GM18873 (cell line): ENCODE measurements around the gene LAMA3.

ENCODE experiments used
- ATAC-seq: cut with Tn5 transposase; IDR thresholded peaks from one replicate; pipeline ENCODE4 v1.9.1; 2021; ENCODE audit warnings: mild to moderate bottlenecking, moderate library complexity, moderate number of reproducible peaks; ENCODE audit not compliant: unreplicated experiment, low FRiP score

Gene LAMA3

GRCh38 chr18:23868136-23868785 lies 179.0 kb downstream of the LAMA3 start:
- ATAC-seq, result no peak

GRCh38 chr18:23870676-23871380 lies 181.6 kb downstream of the LAMA3 start:
- no peak for ATAC-seq

DNA sequence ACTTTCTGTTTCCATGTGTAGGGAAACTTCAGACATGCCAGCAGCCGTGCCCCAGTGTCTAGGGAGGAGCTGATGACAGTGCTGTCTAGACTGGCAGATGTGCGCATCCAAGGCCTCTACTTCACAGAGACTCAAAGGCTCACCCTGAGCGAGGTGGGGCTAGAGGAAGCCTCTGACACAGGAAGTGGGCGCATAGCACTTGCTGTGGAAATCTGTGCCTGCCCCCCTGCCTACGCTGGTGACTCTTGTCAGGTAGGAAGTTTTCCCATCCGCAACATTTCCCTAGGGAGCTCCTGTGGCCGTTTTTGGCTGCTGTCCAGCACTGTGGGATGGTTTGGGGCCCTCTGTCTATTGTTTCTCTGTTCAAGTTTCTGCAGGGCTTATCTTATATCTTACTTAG lies 182.2 kb downstream of the LAMA3 start:
- no peak for ATAC-seq

DNA sequence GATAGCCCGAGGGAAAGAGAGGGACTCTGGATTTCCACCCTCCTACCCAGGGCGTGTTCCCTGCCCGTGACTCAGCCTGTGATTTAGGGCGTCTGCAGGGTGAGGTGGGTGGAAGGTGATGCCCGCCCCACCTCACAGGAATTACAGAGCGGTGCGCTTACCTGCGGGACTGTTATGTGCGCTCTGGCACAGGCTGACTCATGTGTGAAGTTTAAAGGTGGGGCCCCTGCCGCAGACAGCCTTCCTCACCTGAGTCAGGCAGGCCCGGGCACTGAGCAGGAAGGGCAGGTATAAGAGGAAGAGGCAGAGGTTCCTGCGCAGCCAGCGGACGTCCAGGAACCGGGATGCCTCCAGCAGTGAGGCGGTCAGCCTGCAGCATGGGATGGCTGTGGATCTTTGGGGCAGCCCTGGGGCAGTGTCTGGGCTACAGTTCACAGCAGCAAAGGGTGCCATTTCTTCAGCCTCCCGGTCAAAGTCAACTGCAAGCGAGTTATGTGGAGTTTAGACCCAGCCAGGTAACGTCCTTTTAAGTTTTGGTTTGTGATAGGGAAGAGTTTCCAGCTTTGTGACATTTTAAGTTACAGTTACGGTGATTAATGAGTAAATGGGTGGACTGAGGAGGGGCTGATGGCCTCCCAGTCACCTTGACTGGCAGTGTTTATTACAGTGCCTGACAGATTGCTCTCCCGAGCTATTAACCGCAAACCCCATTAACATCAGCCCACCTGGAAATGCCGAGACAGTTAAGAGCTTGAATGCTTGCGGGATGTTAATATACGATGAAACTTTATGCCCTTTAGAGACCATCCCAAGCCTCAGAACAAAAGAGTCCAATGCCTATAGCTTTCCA lies 183.7 kb downstream of the LAMA3 start:
- ATAC-seq, result no peak

- ATAC-seq, result no peak
Measured at GRCh38 chr18:23875966-23876895, 187.0 kb downstream of the LAMA3 start.

- no peak for ATAC-seq
Measured at GRCh38 chr18:23876921-23877320, 187.7 kb downstream of the LAMA3 start.

GRCh38 chr18:23877371-23877770 lies 188.1 kb downstream of the LAMA3 start:
- no peak for ATAC-seq

DNA sequence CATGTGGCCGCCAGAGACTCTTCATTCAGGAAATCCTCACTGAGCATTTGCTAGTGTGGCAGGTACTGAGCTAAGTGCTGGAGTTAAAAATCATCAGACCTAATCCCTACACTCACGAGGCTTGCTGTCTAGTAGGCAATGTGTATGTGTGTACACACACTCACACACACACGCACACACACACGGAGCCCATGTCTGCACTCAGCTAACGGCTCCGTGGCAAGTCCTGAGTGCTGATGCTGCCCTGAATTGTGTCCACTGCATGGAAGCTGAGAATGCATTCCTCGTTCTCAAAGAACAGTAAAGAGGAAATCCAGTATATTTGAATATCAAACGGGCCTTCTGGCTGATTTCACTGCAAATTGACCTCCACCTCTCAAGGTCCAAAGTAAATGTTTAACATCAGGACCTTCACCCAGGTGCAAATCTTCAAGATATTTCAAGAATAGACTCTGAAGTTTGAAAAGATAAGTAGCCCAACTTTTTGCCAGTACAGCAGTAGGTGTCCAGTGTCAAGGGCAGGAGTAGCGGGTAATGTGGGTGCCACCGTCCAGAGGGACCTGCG lies 189.2 kb downstream of the LAMA3 start:
- no peak for ATAC-seq

DNA sequence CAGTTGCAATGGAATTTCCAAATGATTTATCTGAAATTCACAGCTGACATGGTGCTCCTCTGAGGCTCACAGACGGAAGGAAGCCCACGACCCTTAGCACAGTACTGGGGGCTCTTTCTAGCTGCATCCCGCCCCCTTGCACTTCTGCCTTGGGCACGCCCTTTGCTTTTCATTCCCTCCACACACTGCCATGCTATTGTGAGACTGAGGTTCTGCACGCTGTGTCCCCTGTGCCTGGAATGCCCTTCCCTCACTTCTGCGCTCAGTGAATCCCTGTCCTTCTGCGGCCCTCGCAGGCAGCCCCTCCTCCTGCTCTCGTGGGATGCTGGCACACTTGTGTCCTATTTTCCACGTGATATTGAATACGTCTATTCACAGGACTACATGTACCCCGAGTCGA lies 189.9 kb downstream of the LAMA3 start:
- ATAC-seq, result no peak

- no peak for ATAC-seq
Measured at GRCh38 chr18:23879544-23879943, 190.3 kb downstream of the LAMA3 start.

DNA sequence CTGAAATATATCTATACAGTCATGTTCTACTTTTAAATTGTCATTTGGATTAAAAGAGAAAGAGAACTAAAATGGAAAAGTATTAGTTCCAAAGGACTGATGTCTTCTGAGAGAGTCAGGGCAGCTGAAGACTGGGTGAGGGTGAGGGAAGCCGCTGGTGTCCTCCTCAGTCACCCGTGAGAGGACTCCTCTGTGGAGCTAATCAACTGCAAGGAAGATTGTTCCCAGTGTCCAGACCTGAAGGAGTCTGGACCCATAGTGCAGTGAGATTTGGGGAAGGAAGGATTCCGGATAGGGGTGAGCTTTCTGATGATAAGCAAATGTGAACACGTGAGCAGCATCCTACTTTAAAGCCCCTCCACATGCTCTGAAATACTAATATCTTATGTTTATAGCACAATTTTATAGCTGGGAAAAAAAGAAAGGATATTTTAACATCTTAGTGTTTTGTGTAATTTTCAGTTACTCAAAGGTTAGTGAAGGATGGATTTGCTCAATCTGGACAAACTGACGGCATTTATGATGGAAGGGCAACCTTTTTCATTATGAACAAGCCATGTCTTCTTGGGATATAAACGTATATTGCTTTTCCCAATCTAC lies 190.8 kb downstream of the LAMA3 start:
- ATAC-seq, result no peak

DNA sequence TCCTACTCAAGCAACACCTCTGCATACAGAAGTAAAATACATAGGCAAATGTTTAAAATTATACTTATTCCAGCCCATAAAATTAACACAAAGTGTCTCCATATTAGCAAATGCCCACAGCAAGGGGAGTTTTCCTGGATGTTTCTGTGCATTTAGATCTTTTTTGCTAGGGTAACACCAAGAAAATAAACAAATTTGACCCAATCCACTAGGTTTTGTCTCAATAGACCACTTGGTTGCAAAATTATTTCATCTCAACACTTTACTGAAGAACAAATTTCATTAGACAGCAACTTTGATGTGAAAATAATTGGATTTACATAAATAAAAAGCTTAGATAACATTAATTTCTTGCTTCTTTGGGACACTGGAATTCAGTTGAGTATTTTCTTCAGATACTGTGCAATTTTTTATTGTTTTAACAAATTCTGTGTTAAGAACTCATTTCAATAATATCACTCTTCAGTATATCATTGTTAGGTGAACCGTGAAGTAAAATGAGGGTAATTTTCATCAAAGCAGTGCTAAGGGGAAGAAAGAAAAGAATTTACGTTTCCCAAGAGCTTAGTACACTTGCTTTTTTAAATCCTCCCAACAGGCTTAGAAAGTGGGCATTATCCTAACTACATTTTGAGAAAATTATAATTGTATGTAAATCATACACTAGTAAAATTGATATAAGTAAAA lies 191.8 kb downstream of the LAMA3 start:
- ATAC-seq, result no peak

GRCh38 chr18:23881778-23882177 lies 192.5 kb downstream of the LAMA3 start:
- ATAC-seq, result no peak

- no peak for ATAC-seq
Measured at GRCh38 chr18:23882616-23883276, 193.5 kb downstream of the LAMA3 start.

GRCh38 chr18:23883277-23883790 lies 194.1 kb downstream of the LAMA3 start:
- no peak for ATAC-seq

GRCh38 chr18:23884681-23885375 lies 195.6 kb downstream of the LAMA3 start:
- ATAC-seq, result no peak

DNA sequence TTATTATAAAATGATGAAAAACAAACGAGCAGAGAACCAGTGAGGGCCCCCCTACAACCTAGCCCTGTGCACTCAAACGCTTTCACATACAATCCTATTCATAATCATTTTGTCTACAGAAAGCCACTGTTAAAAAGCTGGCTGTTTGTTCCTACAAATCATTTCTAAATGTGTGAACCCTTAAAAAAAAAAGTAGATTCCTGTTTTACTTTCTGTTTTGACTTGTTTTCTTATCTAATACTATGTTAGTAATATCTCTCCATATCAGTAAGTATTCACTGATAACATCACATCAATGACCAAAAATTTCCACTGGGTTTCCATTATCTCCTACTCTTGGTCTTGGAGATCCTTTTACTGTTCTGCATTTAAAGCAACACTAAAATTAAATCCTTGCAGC lies 196.5 kb downstream of the LAMA3 start:
- ATAC-seq, result no peak

DNA sequence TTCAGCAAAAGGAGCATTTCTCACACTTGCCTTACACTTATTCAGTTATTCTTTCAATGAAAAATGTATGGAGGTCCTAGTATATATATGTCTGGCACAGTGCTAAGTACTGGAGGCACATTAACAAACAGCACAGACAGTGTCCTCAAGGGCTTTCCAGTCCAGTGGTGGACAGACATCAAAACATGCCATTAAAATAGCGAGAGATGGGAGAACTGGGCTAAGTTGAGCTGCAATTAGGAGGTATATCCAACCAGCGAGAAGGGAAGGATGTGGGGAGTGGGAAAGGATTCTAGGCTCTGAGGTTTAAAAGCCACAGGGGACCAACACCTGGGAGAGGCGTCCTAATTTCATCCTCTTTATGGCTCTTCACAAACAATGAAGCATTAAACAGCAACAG lies 197.8 kb downstream of the LAMA3 start:
- ATAC-seq, result no peak
